HG03575 (cell line): ENCODE results near the gene ANKRD11.

ENCODE experiments used
- ATAC-seq: cut with Tn5 transposase; IDR thresholded peaks from one replicate; pipeline ENCODE4 v1.9.1; 2021; ENCODE audit not compliant: unreplicated experiment, insufficient number of reproducible peaks, low FRiP score; ENCODE audit errors: extremely low read depth

ANKRD11 gene

GRCh38 chr16:89219365-89219764, 271.0 kb downstream of the ANKRD11 start:
- no peak for ATAC-seq
